Measurements from ENCODE around the gene UBA6. TPM values are rescaled to one million over a fixed set of nuclear protein-coding genes. Genes with fewer than 3 reads are reported as not detected.

Gene UBA6
- total and polyA plus RNA-seq, 2 of the 4 experiments (the other 2 are of a cell fraction) = 29.2 to 268 TPM

DNA sequence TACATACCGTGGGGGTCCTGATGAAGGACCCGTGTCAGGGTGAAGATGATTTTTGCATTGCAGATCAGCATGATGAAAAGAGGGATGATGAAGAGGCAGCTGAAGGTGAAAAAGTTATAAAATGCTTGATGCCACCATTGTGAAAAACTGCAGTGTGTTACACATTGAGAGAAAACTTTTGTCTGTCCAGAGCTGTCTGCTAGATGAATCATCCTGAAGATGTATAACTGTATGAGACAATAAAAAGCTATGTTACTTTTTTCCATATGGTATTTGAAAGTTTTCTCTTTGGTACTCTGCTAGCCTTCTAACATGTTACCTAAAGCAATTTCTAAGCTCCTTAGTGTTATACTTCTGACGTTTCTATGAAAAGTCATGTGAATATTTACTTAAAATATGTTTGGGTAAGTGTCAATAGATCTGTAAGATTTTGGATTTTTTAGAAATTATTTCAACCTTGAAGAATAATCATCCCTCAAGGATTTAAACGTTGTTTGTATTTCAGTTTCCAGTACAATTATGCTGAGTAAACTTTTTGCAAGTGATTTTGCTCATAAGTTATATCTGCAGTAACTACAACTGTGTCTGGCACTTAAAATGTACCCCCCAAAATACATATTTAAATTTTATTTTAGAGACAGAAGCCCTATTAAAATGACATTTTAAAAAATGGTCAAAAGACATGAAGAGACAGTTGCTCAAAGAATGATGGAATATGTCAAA is 43.8 kb upstream of the UBA6 start:
- Histone ChIP-seq H2AK9ac (replicated peaks; ENCODE audit: low read depth, low read length, poor library complexity) (no peak overlapping the region), H3K79me1 (ENCODE audit: low read depth in 1 of 2, low read length in 2 of 2) (no peaks in the 10 kb centered on the region), H3K4me3 (ENCODE audit: insufficient read depth, low read depth, low read length) (no peak overlapping the region), H3K27ac (ENCODE audit: insufficient read depth, low read length) (no peak overlapping the region), H2AK5ac (ENCODE audit: low read depth, low read length) (no peak overlapping the region), H4K20me1 (ENCODE audit: insufficient read depth, low read length) (no peaks in the 10 kb centered on the region), H3K4me2 (ENCODE audit: low read depth, low read length) (no peak overlapping the region), H3K23ac (ENCODE audit: low read depth, low read length) (no peak overlapping the region), H2BK5ac (ENCODE audit: low read depth, low read length, poor library complexity, severe bottlenecking) (no peak overlapping the region), H3K27me3 (ENCODE audit: control insufficient read depth, insufficient read depth, low read length) (no peaks in the 10 kb centered on the region), H3K9me3 (ENCODE audit: control insufficient read depth, insufficient read depth, low read length) (no peaks in the 10 kb centered on the region), H4K5ac (ENCODE audit: low read depth, low read length) (no peak overlapping the region), H3K36me3 (ENCODE audit: control insufficient read depth, insufficient read depth, low read length) (no peaks in the 10 kb centered on the region), H2BK120ac (ENCODE audit: low read depth, low read length) (no peak overlapping the region), H3K9me1 (ENCODE audit: insufficient read depth, low read length) (no peaks in the 10 kb centered on the region; the same call in 1 of the 2 replicates), H3K56ac (ENCODE audit: extremely low read depth, insufficient read depth, low read length) (no peak overlapping the region), H3K4ac (ENCODE audit: low read depth, low read length) (no peak overlapping the region), H2AFZ (replicated peaks; ENCODE audit: low read length, poor library complexity) (no peak overlapping the region), H2BK20ac (ENCODE audit: low read depth, low read length) (no peak overlapping the region), H3K18ac (ENCODE audit: low read depth, low read length) (no peak overlapping the region), H4K8ac (ENCODE audit: low read depth in 2 of 2, low read length in 2 of 2) (no peak overlapping the region), H3K14ac (replicated peaks; ENCODE audit: low read depth, low read length) (no peak overlapping the region), H3K4me1 (ENCODE audit: control insufficient read depth, insufficient read depth, low read length) (peaks cover 2% of the 10 kb centered on the region; the same call in 1 of the 2 replicates), H3K9ac (ENCODE audit: low read depth, low read length) (no peak overlapping the region), H4K91ac (ENCODE audit: insufficient read depth, low read depth, low read length) (no peak overlapping the region), H2BK15ac (ENCODE audit: low read depth, low read length) (no peak overlapping the region)
- POLR2A ChIA-PET (ENCODE audit: unreplicated experiment) = no interaction called here
- dilution Hi-C loops (cut with HindIII; ENCODE audit: low sequenced_read_pairs, unreplicated experiment) = no loop called here
- in situ Hi-C loops (cut with MboI; ENCODE audit: low sequenced_read_pairs) = no loop called here
- intact Hi-C loops (cut with micrococcal nuclease) = no loop called here
- BruUV-seq (replicated peaks) = no TSS peak
- CTCF ChIA-PET = interaction anchor here (1.4 to 1.5 kb wide), 2 partner anchors 8 to 9 kb away, joined by 3 to 5 read pairs; partner anchors contain the start of gene GNRHR
- WGBS, 2 experiments (ENCODE audit: extremely low coverage in 2 of 2, insufficient read length in 1 of 2) = 100% methylated on average over 1 of the region's 4 CpGs; no CpG with 5 or more reads in 1 of the 2 experiments
- DNase-seq (peak; percentile 56), ATAC-seq (ENCODE audit: low read depth) (peak; percentile 63; the same call in 1 of the 2 replicates)
- TF ChIP-seq MAFK (IDR thresholded peaks at IDR 0.05; ENCODE audit: low read depth, low read length) (no peak), CEBPB (IDR thresholded peaks at IDR 0.05; ENCODE audit: low read depth, low read length) (no peak), MAZ (IDR thresholded peaks at IDR 0.05; ENCODE audit: borderline replicate concordance, low read depth, low read length) (no peak), MXI1 (IDR thresholded peaks at IDR 0.05; ENCODE audit: borderline replicate concordance, low read depth, low read length) (no peak), RCOR1 (IDR thresholded peaks at IDR 0.05; ENCODE audit: insufficient replicate concordance, low read length) (no peak), POLR2A (IDR thresholded peaks at IDR 0.05; ENCODE audit: low read depth, low read length) (no peak), RFX5 (IDR thresholded peaks at IDR 0.05; ENCODE audit: low read depth, low read length) (no peak), FOS (IDR thresholded peaks at IDR 0.05; ENCODE audit: low read depth, low read length) (no peak), SMC3 (IDR thresholded peaks at IDR 0.05; ENCODE audit: low read depth, low read length) (no peak), BHLHE40 (IDR thresholded peaks at IDR 0.05; ENCODE audit: low read depth, low read length) (no peak), CHD1 (IDR thresholded peaks at IDR 0.05; ENCODE audit: low read depth, low read length) (no peak), NFE2L2 (IDR thresholded peaks at IDR 0.05; ENCODE audit: low read depth, low read length) (no peak)
- TF ChIP-seq, protein P1, sequence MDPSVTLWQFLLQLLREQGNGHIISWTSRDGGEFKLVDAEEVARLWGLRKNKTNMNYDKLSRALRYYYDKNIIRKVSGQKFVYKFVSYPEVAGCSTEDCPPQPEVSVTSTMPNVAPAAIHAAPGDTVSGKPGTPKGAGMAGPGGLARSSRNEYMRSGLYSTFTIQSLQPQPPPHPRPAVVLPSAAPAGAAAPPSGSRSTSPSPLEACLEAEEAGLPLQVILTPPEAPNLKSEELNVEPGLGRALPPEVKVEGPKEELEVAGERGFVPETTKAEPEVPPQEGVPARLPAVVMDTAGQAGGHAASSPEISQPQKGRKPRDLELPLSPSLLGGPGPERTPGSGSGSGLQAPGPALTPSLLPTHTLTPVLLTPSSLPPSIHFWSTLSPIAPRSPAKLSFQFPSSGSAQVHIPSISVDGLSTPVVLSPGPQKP (IDR thresholded peaks at IDR 0.05; ENCODE audit: borderline replicate concordance, low read depth, low read length) = no peak
- TF ChIP-seq, protein P2, sequence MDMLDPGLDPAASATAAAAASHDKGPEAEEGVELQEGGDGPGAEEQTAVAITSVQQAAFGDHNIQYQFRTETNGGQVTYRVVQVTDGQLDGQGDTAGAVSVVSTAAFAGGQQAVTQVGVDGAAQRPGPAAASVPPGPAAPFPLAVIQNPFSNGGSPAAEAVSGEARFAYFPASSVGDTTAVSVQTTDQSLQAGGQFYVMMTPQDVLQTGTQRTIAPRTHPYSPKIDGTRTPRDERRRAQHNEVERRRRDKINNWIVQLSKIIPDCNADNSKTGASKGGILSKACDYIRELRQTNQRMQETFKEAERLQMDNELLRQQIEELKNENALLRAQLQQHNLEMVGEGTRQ (IDR thresholded peaks at IDR 0.05; ENCODE audit: low read depth, low read length) = no peak
- TF ChIP-seq, protein P3, sequence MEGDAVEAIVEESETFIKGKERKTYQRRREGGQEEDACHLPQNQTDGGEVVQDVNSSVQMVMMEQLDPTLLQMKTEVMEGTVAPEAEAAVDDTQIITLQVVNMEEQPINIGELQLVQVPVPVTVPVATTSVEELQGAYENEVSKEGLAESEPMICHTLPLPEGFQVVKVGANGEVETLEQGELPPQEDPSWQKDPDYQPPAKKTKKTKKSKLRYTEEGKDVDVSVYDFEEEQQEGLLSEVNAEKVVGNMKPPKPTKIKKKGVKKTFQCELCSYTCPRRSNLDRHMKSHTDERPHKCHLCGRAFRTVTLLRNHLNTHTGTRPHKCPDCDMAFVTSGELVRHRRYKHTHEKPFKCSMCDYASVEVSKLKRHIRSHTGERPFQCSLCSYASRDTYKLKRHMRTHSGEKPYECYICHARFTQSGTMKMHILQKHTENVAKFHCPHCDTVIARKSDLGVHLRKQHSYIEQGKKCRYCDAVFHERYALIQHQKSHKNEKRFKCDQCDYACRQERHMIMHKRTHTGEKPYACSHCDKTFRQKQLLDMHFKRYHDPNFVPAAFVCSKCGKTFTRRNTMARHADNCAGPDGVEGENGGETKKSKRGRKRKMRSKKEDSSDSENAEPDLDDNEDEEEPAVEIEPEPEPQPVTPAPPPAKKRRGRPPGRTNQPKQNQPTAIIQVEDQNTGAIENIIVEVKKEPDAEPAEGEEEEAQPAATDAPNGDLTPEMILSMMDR (conservative IDR thresholded peaks at IDR 0.05; ENCODE audit: low read depth, low read length) = no peak
